Measurements from ENCODE around the gene EIF2AK3. TPM values are rescaled to one million over a fixed set of nuclear protein-coding genes. Genes with fewer than 3 reads are reported as not detected.
"Not testable (repeated sequence)": the region's sequence is repeated elsewhere in the genome, so short reads cannot be mapped to it uniquely, and the experiment has no call there.

The EIF2AK3 gene
- polyA plus RNA-seq, 6 donors from 2014 or later = 10.5 to 60.1 (median 17.9) TPM

- no peak for ATAC-seq (ENCODE audit: low read depth in 2 of 2)
- Mint-ChIP-seq H3K27ac (peak overlapping the region in 3 of 6 donors; percentile 64 to 78 (median 67)), H3K4me1 (peaks cover 3 to 27% (median 14%) of the 10 kb centered on the region in 3 donors), H3K36me3 (peaks cover 29 to 46% of the 10 kb centered on the region in 2 donors), H3K27me3 (no peaks in the 10 kb centered on the region), H3K9me3 (no peaks in the 10 kb centered on the region), H3K4me3 (no peak overlapping the region)
- no peak for DNase-seq
Observed at GRCh38 chr2:88575051-88575450, 52.2 kb downstream of the EIF2AK3 start.

- peak overlapping the region in 4 of 6 donors; percentile 2 to 78 (median 66) for H3K27ac Mint-ChIP-seq
- H3K4me1 Mint-ChIP-seq = peaks cover 3 to 27% (median 14%) of the 10 kb centered on the region in 3 donors
- ATAC-seq (ENCODE audit: low read depth in 2 of 2) (no peak), DNase-seq (no peak)
- H3K4me3 Mint-ChIP-seq = no peak overlapping the region
- no peaks in the 10 kb centered on the region for H3K27me3 Mint-ChIP-seq
- H3K9me3 Mint-ChIP-seq = no peaks in the 10 kb centered on the region
- peaks cover 33 to 43% of the 10 kb centered on the region in 2 donors for H3K36me3 Mint-ChIP-seq
Observed at GRCh38 chr2:88574445-88574844, 52.8 kb downstream of the EIF2AK3 start.

- ATAC-seq (ENCODE audit: low read depth in 2 of 2) (no peak), DNase-seq (no peak)
- Mint-ChIP-seq H3K9me3 (peaks cover 0 to 1% (median 0%) of the 10 kb centered on the region in 7 donors), H3K36me3 (peaks cover 28 to 34% of the 10 kb centered on the region in 2 donors), H3K27me3 (no peaks in the 10 kb centered on the region), H3K27ac (no peak overlapping the region), H3K4me1 (peaks cover 2 to 11% (median 4%) of the 10 kb centered on the region in 3 donors), H3K4me3 (no peak overlapping the region)
Observed at GRCh38 chr2:88568179-88568578, 59.1 kb downstream of the EIF2AK3 start.

GRCh38 chr2:88564402-88564801, 62.9 kb downstream of the EIF2AK3 start:
- Mint-ChIP-seq H3K27me3 (no peaks in the 10 kb centered on the region), H3K4me3 (no peak overlapping the region), H3K27ac (no peak overlapping the region), H3K36me3 (peaks cover 19 to 25% of the 10 kb centered on the region in 2 donors), H3K9me3 (peaks cover 0 to 1% (median 0%) of the 10 kb centered on the region in 7 donors), H3K4me1 (peaks cover 10 to 21% (median 11%) of the 10 kb centered on the region in 3 donors)
- ATAC-seq (ENCODE audit: low read depth in 2 of 2) (no peak), DNase-seq (no peak)

DNA sequence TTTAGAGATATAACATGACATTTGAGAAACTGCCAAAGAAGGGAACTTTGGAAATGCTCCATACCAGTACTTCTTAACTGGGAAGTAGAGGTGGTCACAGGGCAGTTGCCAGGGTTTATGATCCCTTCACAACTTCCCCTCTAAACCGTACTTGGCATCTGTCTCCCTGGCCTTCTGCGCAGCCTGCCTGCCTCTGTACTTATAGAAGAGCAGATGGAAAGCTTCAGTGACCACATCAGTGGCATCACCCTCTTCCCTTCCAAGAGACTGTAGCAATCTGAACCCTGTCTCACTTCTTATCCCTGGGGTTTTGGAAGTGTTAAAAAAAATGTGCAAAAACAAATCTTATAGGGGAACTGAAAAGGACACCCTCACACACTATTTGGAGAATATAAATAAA, 64.1 kb downstream of the EIF2AK3 start:
- peak overlapping the region in 3 of 6 donors; percentile 30 to 97 (median 71) for H3K27ac Mint-ChIP-seq
- peaks cover 19 to 24% of the 10 kb centered on the region in 2 donors for H3K36me3 Mint-ChIP-seq
- H3K27me3 Mint-ChIP-seq = no peaks in the 10 kb centered on the region
- H3K4me3 Mint-ChIP-seq = no peak overlapping the region
- DNase-seq = no peak
- no peak for ATAC-seq (ENCODE audit: low read depth in 2 of 2)
- H3K4me1 Mint-ChIP-seq = peaks cover 10 to 23% (median 11%) of the 10 kb centered on the region in 3 donors
- H3K9me3 Mint-ChIP-seq = peaks cover 0 to 1% (median 0%) of the 10 kb centered on the region in 7 donors

- Mint-ChIP-seq H3K9me3 (peaks cover 0 to 1% (median 0%) of the 10 kb centered on the region in 7 donors), H3K4me1 (peaks cover 6 to 23% (median 11%) of the 10 kb centered on the region in 3 donors), H3K27ac (peak overlapping the region in 3 of 6 donors; percentile 42 to 77 (median 74)), H3K4me3 (no peak overlapping the region), H3K36me3 (peaks cover 8 to 15% of the 10 kb centered on the region in 2 donors), H3K27me3 (no peaks in the 10 kb centered on the region)
- DNase-seq (no peak), ATAC-seq (ENCODE audit: low read depth in 2 of 2) (no peak)
Observed at GRCh38 chr2:88561646-88562388, 65.4 kb downstream of the EIF2AK3 start.

DNA sequence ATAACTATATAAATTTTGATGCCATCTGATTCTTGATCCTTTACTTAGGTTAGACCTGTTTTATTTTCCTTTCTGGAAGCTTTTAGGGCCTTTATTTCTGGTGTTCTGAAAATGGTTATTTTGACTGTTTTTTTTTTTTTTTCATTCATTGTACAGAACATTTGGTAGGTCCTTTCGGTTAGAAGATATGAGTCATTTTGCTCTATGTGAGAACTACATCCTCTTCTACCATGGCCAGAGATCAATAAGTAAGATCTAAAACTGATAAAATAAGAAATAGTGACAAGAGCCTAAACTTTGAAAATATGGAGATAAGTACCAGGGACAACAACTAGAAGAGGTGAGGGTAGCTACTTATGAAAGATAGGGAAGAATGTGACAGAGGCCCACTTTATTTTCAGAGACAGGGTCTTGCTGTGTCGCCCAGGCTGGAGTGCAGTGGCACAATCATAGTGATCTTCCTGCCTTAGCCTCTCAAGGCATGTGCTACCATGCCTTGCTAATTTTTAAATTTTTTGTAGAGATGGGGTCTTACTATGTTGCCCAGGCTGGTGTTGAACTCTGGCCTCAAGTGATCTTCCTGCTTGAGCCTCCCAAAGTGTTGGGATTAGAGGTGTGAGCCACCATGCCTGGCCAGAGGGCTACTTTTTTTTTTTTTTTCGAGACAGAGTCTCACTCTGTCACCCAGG, 66.5 kb downstream of the EIF2AK3 start:
- H3K36me3 Mint-ChIP-seq = peaks cover 14 to 23% of the 10 kb centered on the region in 2 donors
- H3K27ac Mint-ChIP-seq = peak overlapping the region in 5 of 6 donors; percentile 63 to 92 (median 77)
- no peaks in the 10 kb centered on the region for H3K27me3 Mint-ChIP-seq
- no peak for ATAC-seq (ENCODE audit: low read depth in 2 of 2)
- no peak for DNase-seq
- H3K9me3 Mint-ChIP-seq = peaks cover 0 to 1% (median 0%) of the 10 kb centered on the region in 7 donors
- peak overlapping the region in 1 of 8 donors; percentile 35 for H3K4me3 Mint-ChIP-seq
- peaks cover 6 to 23% (median 11%) of the 10 kb centered on the region in 3 donors for H3K4me1 Mint-ChIP-seq

DNA sequence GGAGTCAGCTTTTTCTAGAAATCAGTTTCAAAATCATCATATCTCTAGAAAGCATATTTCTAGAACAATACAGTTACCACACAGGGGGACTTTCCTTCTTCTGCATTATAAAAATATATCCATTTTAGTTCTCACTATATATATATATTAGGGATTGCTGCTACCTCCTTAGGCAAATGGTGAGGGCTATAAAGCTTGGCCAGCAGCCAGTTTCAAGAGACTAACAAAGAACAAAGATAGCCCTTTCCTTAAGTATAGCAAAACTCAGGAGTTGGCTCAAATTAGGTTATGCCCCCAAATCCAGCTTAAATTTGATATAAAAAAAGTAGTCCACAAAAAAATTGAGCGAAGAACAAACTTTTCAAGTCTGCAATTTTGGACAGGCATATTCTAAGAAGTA, 70.0 kb downstream of the EIF2AK3 start:
- peaks cover 17 to 23% of the 10 kb centered on the region in 2 donors for H3K36me3 Mint-ChIP-seq

GRCh38 chr2:88556026-88556425, 71.2 kb downstream of the EIF2AK3 start:
- ATAC-seq (ENCODE audit: low read depth in 2 of 2) (no peak), DNase-seq (no peak)
- Mint-ChIP-seq H3K27ac (peak overlapping the region in 4 of 6 donors; percentile 11 to 93 (median 72)), H3K4me3 (no peak overlapping the region), H3K9me3 (no peaks in the 10 kb centered on the region), H3K4me1 (peaks cover 6 to 16% (median 11%) of the 10 kb centered on the region in 3 donors), H3K27me3 (no peaks in the 10 kb centered on the region), H3K36me3 (peaks cover 16 to 18% of the 10 kb centered on the region in 2 donors)

More for the DNA sequence above, 70.0 kb downstream of the EIF2AK3 start:
- Mint-ChIP-seq H3K4me1 (peaks cover 6 to 21% (median 11%) of the 10 kb centered on the region in 3 donors), H3K27me3 (no peaks in the 10 kb centered on the region), H3K4me3 (no peak overlapping the region), H3K9me3 (no peaks in the 10 kb centered on the region), H3K27ac (no peak overlapping the region)
- ATAC-seq (ENCODE audit: low read depth in 2 of 2) = no peak
- DNase-seq = no peak

- peak overlapping the region in 1 of 6 donors; percentile 64 for H3K27ac Mint-ChIP-seq
- ATAC-seq (ENCODE audit: low read depth in 2 of 2) = no peak
Observed at GRCh38 chr2:88554189-88554588, 73.1 kb downstream of the EIF2AK3 start.

DNA sequence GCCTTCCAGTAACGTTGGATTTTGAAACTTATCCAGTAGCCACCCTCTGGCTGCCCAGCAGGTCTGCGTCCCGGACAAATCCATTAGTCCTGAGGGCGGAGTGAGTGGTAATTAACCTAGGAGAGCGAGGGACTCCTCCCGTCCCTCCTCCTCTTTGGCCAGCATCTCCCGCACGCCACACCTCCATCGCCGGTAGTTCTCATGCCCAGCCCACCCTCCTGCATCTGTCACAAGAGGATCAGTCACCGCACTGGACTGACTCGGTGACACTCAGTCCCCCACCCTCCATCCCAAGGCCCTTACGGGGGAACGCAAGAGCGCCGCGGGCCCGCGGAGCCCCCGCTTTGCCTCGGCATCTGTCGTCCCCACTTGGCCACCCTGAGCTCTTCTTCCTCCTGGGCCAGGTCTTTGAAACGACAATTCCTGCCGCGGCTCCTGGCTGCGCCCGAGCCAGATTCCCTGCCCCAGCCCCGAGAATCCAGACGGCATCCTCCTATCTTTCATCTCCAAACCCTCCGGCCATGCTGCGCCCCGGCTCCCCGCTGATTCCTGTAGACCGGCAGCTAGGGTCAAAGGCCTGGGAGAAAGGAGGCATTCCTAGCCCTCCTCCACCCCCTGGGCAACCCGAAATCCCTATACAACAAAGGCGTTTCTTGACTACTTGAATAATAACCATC, 77.5 kb downstream of the EIF2AK3 start:
- DNase-seq = no peak
- H3K9me3 Mint-ChIP-seq = no peaks in the 10 kb centered on the region
- peaks cover 6 to 34% (median 20%) of the 10 kb centered on the region in 3 donors for H3K27me3 Mint-ChIP-seq
- H3K36me3 Mint-ChIP-seq = no peaks in the 10 kb centered on the region
- H3K27ac Mint-ChIP-seq = peak overlapping the region in 2 of 6 donors; percentile 82 to 88
- no peak for ATAC-seq (ENCODE audit: low read depth in 2 of 2)
- peak overlapping the region in 2 of 8 donors; percentile 29 to 63 for H3K4me3 Mint-ChIP-seq
- H3K4me1 Mint-ChIP-seq = peaks cover 0 to 9% (median 6%) of the 10 kb centered on the region in 3 donors

More at GRCh38 chr2:88554189-88554588, 73.1 kb downstream of the EIF2AK3 start:
- no peak for DNase-seq
- Mint-ChIP-seq H3K4me1 (peaks cover 0 to 9% (median 6%) of the 10 kb centered on the region in 3 donors), H3K27me3 (peaks cover 6 to 13% (median 11%) of the 10 kb centered on the region in 3 donors), H3K36me3 (peaks cover 9 to 13% of the 10 kb centered on the region in 2 donors), H3K4me3 (no peak overlapping the region), H3K9me3 (no peaks in the 10 kb centered on the region)

GRCh38 chr2:88546291-88546690, 81.0 kb downstream of the EIF2AK3 start:
- H3K4me1 Mint-ChIP-seq; H3K9me3 Mint-ChIP-seq; H3K27ac Mint-ChIP-seq; DNase-seq; ATAC-seq (ENCODE audit: low read depth in 2 of 2); H3K36me3 Mint-ChIP-seq: not testable (repeated sequence)
- peak overlapping the region in 1 of 8 donors; percentile 56 for H3K4me3 Mint-ChIP-seq
- H3K27me3 Mint-ChIP-seq = peaks cover 15 to 46% (median 38%) of the 10 kb centered on the region in 3 donors

DNA sequence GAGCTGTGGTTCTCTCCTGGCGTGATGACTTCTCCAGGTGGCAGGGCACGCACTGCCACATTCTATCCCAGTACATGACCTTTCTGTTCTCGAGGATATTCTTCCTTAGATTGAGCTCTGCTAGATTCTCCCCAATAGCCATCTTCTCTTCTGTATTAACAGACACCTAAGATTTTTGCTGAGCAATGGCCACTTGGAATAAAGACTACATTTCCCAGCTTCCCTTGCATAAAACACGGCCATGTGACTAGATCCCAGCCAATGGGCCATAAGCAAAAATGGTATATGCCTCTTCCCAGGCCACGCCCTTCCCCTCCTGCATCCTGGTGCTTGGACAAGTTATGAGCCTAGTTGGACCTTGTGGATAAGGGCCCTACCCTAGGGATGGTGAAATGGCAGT, 82.1 kb downstream of the EIF2AK3 start:
- DNase-seq (no peak), ATAC-seq (ENCODE audit: low read depth in 2 of 2) (no peak)
- Mint-ChIP-seq H3K27ac (no peak overlapping the region), H3K4me3 (no peak overlapping the region), H3K9me3 (peaks cover 0 to 10% (median 3%) of the 10 kb centered on the region in 7 donors), H3K4me1 (peaks cover 0 to 8% (median 6%) of the 10 kb centered on the region in 3 donors), H3K27me3 (peaks cover 12 to 48% (median 37%) of the 10 kb centered on the region in 3 donors), H3K36me3 (peaks cover 5 to 13% of the 10 kb centered on the region in 2 donors)

All from naive B cell (primary cell).